Heart left ventricle (tissue), 16 donors: ENCODE data around the gene ITGB5. TPM values are rescaled to one million over a fixed set of nuclear protein-coding genes. Genes with fewer than 3 reads are reported as not detected.

Source experiments
- ATAC-seq, 4 donors: fragments of 200-7000 bp; cut with Tn5 transposase; one replicate each; pipeline ENCODE4 v1.9.1; 2020 to 2022; ENCODE audit warnings: moderate library complexity in 4 of 4, mild to moderate bottlenecking in 3 of 4, moderate number of reproducible peaks in 1 of 4
- DNase-seq, 5 donors: peaks; one replicate each; pipeline ENCODE4 v3.0.0-alpha.2; 2020
- H3K27ac ChIP-seq, 12 donors: fragments of 200-600 bp; sonication (generic) in 4 of 12; one replicate each; pipeline versions ENCODE4 v1.5.0 to v1.8.0; 2016 to 2022; ENCODE audit warnings: mild to moderate bottlenecking in 2 of 12
- H3K27me3 ChIP-seq, 9 donors: fragments of 200-600 bp; sonication (generic) in 2 of 9; one replicate each; pipeline versions ENCODE4 v1.5.1 to v1.8.0; 2016 to 2022; ENCODE audit warnings: mild to moderate bottlenecking in 3 of 9
- H3K36me3 ChIP-seq, 9 donors: fragments of 200-600 bp; sonication (generic) in 2 of 9; one replicate each; pipeline versions ENCODE4 v1.5.0 to v1.8.0; 2018 to 2022; ENCODE audit warnings: mild to moderate bottlenecking in 2 of 9
- H3K4me1 ChIP-seq, 12 donors: fragments of 200-600 bp; sonication (generic) in 4 of 12; one replicate each; pipeline versions ENCODE4 v1.5.0 to v1.8.0; 2016 to 2022; ENCODE audit warnings: mild to moderate bottlenecking in 3 of 12
- H3K4me3 ChIP-seq, 12 donors: fragments of 200-600 bp; sonication (generic) in 4 of 12; one replicate each; pipeline versions ENCODE4 v1.5.0 to v1.8.0; 2017 to 2022; ENCODE audit warnings: mild to moderate bottlenecking in 9 of 12, moderate library complexity in 4 of 12
- H3K9me3 ChIP-seq, 12 donors: fragments of 200-600 bp; sonication (generic) in 4 of 12; one replicate each; pipeline versions ENCODE4 v1.5.0 to v1.8.0; 2016 to 2022; ENCODE audit warnings: mild to moderate bottlenecking in 1 of 12
- POLR2A ChIP-seq, 2 donors: fragments of 450-650 bp; IDR thresholded peaks; one replicate each; pipeline ENCODE4 v1.6.1; 2017; ENCODE audit warnings: antibody characterized with exemption in 2 of 2, mild to moderate bottlenecking in 2 of 2, moderate library complexity in 2 of 2
- WGBS, 4 donors: extraction: QIAGEN DNeasy Blood & Tissue Kit in 2 of 4; methylation state at CpG; one replicate each; pipeline versions ENCODE4 v1.1.5 to v1.1.7; 2013 to 2018; 5-methylcytosine and 5-hydroxymethylcytosine counted together
- intact Hi-C, 10 donors: fragments of 100-400 bp; cut with DNase I; formaldehyde crosslinking; loops; one replicate each; pipeline versions ENCODE4 v1.11.1 to v1.14.2; 2022
- polyA plus RNA-seq, 2 donors: library from polyadenylated mRNA; stranded (reverse); fragments of 200-250 nt; gene quantifications; one replicate each; pipeline ENCODE4 v1.2.3, GENCODE V29; 2013
- total RNA-seq, 9 donors: library from RNA; depleted of rRNA in 2 of 9; stranded (reverse); fragments of >200 nt in 2 of 9; fragmentation: NEBNext Ultra II Directional in 3 of 9; extraction: Animal tissue kit (Norgen Biotek cat#: 25700) in 3 of 9; gene quantifications; one replicate each; pipeline versions ENCODE4 v1.1.0 to v1.2.4, GENCODE V29; 2016 to 2023
- TF ChIP-seq, protein P1 (sequence below), 12 donors: fragments of 200-600 bp; sonication (generic) in 4 of 12; IDR thresholded peaks; one replicate each; pipeline versions ENCODE4 v1.5.0 to v1.8.0; 2018 to 2022; ENCODE audit warnings: antibody characterized with exemption in 12 of 12, mild to moderate bottlenecking in 5 of 12
- donor health status: ischemic (EF 13 %, LVEDD 7.1; RV severe dilation, severe dysfunction).
- donor health status: healthy with polysubstance abuse.
- donor health status: DM: no; HTN: yes; CAD: no.
- donor health status: DM: no; HTN: no; CAD: no.
- donor health status: ischemic (EF 25% LVEDD 6.9; RV normal size, moderate dysfunction).
- donor health status: ischemic (EF 25% LVEDD 5.7; RV mildly dilated, moderate dysfunction).
- donor health status: healthy.
- donor health status: DM: yes; HTN: yes; CAD: no.
- donor health status: ischemic (EF 35%, LVEDD 5.7; RV mildly dilated, moderate dysfunction).
- donor health status: nonischemic (EF 11% LVEDD 7.7; RV severe dilation, severe dysfunction).
- donor health status: DM: yes; HTN: yes; CAD: no.
- donor health status: PGD.
- donor health status: ischemic (EF 29% LVEDD 5.4; RV normal size, mild dysfunction).
- donor health status: nonischemic (EF 23%, LVEDD 6.1; RV moderate dilation, normal function).

ITGB5 gene
- total and polyA plus RNA-seq, 11 donors = 23.1 to 223 (median 118) TPM

DNA sequence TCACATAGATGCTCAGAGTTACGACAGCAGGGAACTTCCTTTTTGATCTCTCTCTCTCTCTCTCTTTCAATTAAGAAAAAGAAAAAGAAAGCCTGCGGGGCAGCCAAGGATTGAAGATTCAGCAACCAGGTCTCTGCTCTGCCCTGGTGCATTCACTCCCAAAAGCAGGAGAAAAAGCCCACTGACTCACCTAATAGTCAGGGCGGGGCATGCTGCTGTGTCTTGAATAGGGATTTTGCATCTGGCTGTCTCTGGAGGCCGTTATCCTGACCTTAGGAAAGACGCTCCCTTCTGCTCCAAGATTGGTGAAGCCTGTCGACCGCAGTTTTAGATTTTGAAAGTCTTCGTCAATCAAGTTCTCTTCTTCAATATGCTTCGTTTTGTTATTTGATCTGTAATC, 20.8 kb upstream of the ITGB5 start:
- Histone ChIP-seq H3K4me3 (no peak overlapping the region), H3K27ac (no peak overlapping the region), H3K27me3 (no peaks in the 10 kb centered on the region), H3K36me3 (no peaks in the 10 kb centered on the region), H3K9me3 (no peaks in the 10 kb centered on the region), H3K4me1 (no peaks in the 10 kb centered on the region)
- intact Hi-C loops = loop anchor here in 4 of 10 donors (5.0 to 10.0 kb wide), 3 partner anchors 333 to 343 kb away; no protein-coding TSS in a partner anchor
- WGBS, 4 donors = 77 to 85% (median 83%) methylated on average over 9 of the region's 9 CpGs
- DNase-seq (no peak), ATAC-seq (no peak)
- TF ChIP-seq, protein P1, sequence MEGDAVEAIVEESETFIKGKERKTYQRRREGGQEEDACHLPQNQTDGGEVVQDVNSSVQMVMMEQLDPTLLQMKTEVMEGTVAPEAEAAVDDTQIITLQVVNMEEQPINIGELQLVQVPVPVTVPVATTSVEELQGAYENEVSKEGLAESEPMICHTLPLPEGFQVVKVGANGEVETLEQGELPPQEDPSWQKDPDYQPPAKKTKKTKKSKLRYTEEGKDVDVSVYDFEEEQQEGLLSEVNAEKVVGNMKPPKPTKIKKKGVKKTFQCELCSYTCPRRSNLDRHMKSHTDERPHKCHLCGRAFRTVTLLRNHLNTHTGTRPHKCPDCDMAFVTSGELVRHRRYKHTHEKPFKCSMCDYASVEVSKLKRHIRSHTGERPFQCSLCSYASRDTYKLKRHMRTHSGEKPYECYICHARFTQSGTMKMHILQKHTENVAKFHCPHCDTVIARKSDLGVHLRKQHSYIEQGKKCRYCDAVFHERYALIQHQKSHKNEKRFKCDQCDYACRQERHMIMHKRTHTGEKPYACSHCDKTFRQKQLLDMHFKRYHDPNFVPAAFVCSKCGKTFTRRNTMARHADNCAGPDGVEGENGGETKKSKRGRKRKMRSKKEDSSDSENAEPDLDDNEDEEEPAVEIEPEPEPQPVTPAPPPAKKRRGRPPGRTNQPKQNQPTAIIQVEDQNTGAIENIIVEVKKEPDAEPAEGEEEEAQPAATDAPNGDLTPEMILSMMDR (IDR thresholded peaks at IDR 0.05) = no peak

DNA sequence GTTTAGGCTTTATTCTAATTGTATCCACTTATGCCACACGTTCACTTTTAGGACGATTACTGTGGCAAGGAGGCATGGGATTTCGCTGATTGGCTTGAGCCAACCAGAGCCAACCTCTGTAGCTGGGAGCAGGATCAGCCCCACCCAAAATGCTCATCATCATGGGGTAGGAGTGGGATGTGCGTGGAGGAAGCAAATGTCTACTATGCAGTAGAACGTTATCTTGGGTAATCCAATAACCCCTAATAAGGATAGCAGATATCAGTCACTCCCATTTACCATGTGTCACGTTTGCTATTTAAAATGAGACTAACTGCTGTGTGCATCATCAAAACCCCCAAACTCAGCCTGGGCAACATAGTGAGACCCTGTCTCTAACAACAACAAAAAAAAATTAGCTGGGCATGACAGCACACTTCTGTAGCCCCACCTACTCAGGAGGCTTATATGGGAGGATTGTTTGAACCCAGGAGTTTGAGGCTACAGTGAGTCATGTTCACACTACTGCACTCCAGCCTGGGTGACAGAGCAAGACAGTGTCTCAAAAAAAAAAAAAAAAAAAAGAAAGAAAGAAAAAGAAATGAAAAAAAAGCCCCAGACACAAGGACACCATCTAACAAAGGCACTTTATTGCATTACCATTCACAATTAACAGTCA, 17.8 kb upstream of the ITGB5 start:
- Histone ChIP-seq H3K4me1 (peaks cover 0 to 16% (median 6%) of the 10 kb centered on the region in 12 donors), H3K27me3 (no peaks in the 10 kb centered on the region), H3K27ac (no peak overlapping the region), H3K36me3 (no peaks in the 10 kb centered on the region), H3K9me3 (no peaks in the 10 kb centered on the region), H3K4me3 (no peak overlapping the region)
- DNase-seq (no peak), ATAC-seq (no peak)
- intact Hi-C loops = loop anchor here in 8 of 10 donors (5.0 to 10.0 kb wide), 3 partner anchors 330 to 340 kb away; no protein-coding TSS in a partner anchor
- no peak for TF ChIP-seq POLR2A (IDR thresholded peaks at IDR 0.05)
- TF ChIP-seq, protein P1 (IDR thresholded peaks at IDR 0.05) = no peak
- WGBS, 4 donors = 78 to 87% (median 81%) methylated on average over 6 of the region's 6 CpGs

DNA sequence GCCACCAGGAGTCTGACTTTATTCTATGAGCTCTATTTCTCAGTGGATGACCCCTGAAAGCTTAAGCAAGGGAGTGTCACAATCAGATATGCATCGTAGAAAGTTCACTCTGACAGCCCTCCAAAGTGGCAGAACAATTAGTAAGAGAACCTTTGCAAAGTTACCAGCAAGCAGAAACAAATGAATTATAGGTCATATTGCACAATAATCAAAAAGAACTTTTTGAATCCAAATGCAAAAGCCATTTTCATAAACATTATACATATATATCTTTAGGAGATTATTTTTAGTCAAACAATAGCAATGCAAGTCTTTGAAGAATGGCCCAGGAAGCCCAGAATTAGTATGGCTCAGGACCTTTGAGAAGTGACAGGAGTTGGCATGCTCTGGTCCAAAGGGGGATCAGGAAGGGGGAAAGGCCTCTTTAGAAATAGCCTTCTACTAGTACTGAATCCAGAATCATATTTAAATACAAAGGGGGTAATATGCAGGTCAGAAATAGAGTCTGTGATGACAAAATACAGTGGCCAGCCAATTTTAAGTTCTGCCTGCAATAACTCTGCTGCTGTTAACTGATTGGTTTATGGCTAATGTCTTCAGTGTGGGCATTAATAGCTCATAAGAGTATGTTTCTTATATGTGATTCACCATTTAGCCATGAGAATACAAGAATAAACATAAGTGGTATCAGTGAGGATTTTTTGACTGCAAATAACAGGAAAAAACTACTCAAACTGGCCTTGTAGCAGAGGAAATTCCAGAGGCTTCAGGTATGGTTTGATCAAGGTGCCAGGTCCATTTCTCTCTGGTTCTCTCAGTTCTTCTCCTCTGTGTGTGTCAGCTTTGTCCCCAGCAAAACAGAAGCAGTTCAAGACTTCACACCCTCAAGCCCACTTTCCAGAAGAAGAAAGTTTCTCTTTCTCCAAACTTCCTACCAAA, 17.0 kb upstream of the ITGB5 start:
- 69 to 91% (median 83%) methylated on average over 1 of the region's 1 CpG for WGBS, 4 donors
- H3K27ac ChIP-seq = no peak overlapping the region
- no peak overlapping the region for H3K4me3 ChIP-seq
- DNase-seq (no peak), ATAC-seq (no peak)
- H3K9me3 ChIP-seq = no peaks in the 10 kb centered on the region
- H3K36me3 ChIP-seq = no peaks in the 10 kb centered on the region
- intact Hi-C loops = loop anchor here in 7 of 10 donors (5.0 to 10.0 kb wide), 3 partner anchors 329 to 339 kb away; no protein-coding TSS in a partner anchor
- no peaks in the 10 kb centered on the region for H3K27me3 ChIP-seq
- peaks cover 0 to 19% (median 6%) of the 10 kb centered on the region in 12 donors for H3K4me1 ChIP-seq
- TF ChIP-seq, protein P1 (IDR thresholded peaks at IDR 0.05) = no peak
- no peak for TF ChIP-seq POLR2A (IDR thresholded peaks at IDR 0.05)
